ENCODE data around the gene DNAJC4.

Gene DNAJC4

DNA sequence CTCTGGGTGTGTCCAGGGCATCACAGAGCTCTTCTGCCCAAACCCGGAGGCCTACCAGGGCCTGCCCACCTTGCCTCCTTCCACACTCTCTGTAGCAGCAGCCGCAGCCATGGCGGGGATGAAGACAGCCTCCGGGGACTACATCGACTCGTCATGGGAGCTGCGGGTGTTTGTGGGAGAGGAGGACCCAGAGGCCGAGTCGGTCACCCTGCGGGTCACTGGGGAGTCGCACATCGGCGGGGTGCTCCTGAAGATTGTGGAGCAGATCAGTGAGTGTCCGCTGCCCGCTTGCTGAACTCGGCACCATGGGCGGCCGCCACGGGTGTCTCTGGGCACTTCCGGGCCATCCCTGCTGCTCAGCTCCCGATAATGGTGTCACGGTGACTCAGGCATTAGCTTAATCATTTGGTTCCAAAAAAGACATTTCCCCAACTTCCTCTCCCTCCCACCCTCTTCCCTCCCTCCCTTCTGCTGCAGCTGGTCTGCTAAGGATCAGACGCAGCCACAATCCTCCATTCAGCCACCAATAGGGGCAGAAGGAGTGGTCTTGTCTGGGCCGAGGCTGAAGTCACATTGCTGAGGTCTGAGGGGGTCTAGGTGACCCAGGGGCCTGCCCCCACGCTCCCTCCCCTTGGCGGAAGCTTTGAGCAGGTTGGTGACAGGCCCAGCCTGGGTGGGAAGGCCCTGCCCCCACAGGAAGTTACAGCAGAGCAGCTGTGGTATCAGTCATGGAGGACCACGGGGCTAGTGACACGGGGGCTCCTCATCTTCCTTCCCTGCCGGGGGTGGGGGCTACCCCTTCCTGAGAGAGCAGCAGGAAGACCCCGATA lies 22.9 kb upstream of the DNAJC4 start:
- peak; percentile 31 for DNase-seq (ENCODE audit: low read depth)
- H3K4me3 ChIP-seq (ENCODE audit: low read depth, low read length), result no peak overlapping the region

DNA sequence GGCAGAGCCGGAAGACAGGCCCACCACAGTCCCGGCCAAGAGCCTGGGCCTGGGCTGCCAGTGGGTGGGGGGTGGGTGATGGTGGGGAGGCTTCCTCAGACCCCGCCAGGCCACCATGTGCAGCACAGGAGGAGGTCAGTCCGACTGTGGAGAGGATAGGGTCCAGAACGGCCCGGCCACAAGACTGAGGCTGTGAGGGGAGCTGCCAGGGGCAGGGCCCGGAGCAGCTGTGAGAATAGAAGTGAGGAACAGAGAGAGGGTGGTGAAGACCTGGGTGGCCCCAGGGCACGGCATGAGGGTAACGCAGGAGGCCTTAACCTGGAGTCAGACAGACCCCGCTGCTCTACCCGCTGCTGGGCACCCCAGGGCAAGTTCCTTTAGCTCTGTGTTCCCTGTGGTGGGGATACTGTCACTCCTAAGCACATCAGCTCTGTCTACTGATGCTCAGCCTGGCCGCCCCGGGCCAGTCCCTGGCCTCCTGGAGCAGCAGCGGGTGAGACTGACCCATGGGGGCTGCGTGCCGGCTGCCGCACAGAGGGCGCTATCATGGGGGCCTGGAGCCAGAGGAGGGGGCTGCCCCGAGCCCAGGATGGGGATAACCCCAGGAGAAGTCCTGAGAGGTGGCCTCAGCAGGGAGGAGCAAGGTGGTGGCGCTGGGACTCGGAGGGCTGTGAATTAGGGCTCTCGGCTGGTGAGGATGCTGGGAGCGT lies 22.1 kb upstream of the DNAJC4 start:
- DNase-seq (ENCODE audit: low read depth), result no peak
- H3K4me3 ChIP-seq (ENCODE audit: low read depth, low read length), result no peak overlapping the region

DNA sequence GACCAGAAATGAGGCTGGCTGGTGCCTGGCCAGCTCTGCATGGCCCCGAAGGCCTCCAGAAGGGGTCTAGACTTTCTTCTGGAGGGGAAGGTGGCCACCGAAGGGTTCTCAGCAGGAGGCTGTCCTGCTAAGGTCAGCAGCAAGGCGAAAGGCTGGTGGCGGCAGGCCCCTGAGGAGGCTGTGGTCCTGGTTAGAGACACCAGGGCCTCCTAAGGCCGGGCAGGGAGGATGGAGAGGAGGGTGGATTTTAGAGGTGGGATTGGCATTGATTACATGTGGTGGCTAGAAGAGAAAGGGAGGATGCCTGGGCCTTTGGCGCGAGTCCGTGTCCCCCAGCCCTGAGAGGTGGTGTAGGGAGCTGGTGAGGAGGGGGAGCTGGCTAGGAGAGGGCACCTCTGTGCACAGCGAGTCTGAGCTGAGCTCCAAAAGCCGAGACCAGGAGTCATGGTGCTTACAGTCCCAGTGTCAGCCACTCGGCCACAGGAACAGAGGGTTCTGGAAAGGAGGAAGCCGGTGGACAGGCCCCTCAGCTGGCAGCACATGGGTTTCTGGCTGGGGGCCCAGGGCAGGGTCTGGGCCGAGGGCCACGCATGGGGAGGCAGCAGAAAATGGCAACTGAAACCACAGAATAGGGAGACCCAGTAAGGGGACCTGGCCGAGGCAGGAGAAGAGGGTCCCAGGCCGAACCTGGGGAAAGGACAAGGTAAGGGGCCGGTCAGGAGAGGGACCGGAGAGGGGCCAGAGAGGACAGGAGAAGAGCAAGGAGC lies 21.4 kb upstream of the DNAJC4 start:
- no peak for DNase-seq (ENCODE audit: low read depth)
- H3K4me3 ChIP-seq (ENCODE audit: low read depth, low read length), result no peak overlapping the region

DNA sequence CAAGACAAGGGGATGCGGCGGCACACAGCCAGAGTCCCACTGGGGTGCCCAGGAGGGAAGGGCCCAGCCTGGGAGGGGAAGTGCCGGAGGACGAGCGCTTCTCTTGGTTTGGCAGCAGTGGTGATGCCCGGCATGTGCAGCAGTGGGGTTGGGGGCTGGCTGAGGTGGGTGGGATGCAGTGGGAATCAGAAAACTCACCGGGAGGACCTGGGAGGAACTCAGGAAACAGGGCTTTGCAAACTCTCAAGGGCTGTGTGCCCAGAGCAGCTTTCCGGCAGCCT lies 20.8 kb upstream of the DNAJC4 start:
- no peak overlapping the region for H3K4me3 ChIP-seq (ENCODE audit: low read depth, low read length)

DNA sequence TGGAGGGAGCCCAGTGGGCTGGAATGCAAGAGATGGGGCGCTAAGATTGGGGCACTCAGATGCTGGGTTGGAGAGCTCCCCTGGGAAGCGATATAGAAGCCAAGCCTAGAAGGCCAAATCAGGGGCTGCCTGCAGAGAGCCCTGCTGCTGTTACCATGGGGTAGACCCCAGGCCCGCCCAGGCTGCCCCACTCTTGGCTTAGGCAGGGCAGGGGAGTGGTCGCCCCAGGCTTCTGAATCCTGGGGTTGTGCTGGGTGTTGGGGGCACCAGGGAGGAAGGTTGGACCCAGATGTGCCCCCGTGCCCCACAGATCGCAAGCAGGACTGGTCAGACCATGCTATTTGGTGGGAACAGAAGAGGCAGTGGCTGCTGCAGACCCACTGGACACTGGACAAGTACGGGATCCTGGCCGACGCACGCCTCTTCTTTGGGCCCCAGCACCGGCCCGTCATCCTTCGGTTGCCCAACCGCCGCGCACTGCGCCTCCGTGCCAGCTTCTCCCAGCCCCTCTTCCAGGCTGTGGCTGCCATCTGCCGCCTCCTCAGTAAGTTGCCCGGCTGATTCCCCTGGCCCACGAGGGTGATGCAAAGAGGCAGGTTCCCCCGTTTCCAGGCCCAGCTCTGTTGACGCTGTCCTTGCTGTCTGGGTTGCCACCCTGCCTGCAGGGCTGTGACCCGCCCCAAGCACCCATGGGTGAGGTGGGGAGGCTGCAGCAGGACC lies 19.9 kb upstream of the DNAJC4 start:
- DNase-seq (ENCODE audit: low read depth), result no peak
- H3K4me3 ChIP-seq (ENCODE audit: low read depth, low read length), result no peak overlapping the region

More for the DNA sequence above, 20.8 kb upstream of the DNAJC4 start:
- no peak for DNase-seq (ENCODE audit: low read depth)

- no peak for DNase-seq (ENCODE audit: low read depth)
These were observed 19.0 kb upstream of the DNAJC4 start for GRCh38 chr11:64211181-64211872.

GRCh38 chr11:64216879-64217278 lies 13.5 kb upstream of the DNAJC4 start:
- no peak overlapping the region for H3K4me3 ChIP-seq (ENCODE audit: low read depth, low read length)
- no peak for DNase-seq (ENCODE audit: low read depth)

More at GRCh38 chr11:64211181-64211872, 19.0 kb upstream of the DNAJC4 start:
- no peak overlapping the region for H3K4me3 ChIP-seq (ENCODE audit: low read depth, low read length)

- no peak overlapping the region for H3K4me3 ChIP-seq (ENCODE audit: low read depth, low read length)
- no peak for DNase-seq (ENCODE audit: low read depth)
These were observed 11.6 kb upstream of the DNAJC4 start for GRCh38 chr11:64218628-64219353.

DNA sequence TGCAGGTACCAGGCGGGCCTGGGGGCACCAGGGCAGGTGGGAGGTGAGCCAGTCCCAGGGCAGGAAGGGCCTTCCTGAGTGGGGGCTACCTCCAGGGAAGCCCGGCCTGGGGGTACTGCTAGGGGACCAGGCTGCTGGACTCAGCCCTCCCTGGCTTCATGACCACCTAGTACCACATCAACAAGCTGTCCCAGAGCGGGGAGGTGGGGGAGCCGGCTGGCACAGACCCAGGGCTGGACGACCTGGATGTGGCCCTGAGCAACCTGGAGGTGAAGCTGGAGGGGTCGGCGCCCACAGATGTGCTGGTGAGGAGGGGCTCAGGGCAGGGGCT lies 11.0 kb upstream of the DNAJC4 start:
- no peak for DNase-seq (ENCODE audit: low read depth)
- no peak overlapping the region for H3K4me3 ChIP-seq (ENCODE audit: low read depth, low read length)

- no peak for DNase-seq (ENCODE audit: low read depth)
- no peak overlapping the region for H3K4me3 ChIP-seq (ENCODE audit: low read depth, low read length)
These were observed 10.6 kb upstream of the DNAJC4 start for GRCh38 chr11:64219755-64220154.

DNA sequence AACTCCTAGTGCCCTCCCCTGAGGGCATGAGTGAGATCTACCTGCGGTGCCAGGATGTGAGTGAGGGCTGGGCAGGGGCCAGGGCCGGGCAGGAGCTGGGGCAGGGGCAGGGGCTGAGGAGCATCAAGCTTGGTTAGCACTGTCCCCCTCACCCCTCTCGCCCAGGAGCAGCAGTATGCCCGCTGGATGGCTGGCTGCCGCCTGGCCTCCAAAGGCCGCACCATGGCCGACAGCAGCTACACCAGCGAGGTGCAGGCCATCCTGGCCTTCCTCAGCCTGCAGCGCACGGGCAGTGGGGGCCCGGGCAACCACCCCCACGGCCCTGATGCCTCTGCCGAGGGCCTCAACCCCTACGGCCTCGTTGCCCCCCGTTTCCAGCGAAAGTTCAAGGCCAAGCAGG lies 10.1 kb upstream of the DNAJC4 start:
- no peak overlapping the region for H3K4me3 ChIP-seq (ENCODE audit: low read depth, low read length)
- no peak for DNase-seq (ENCODE audit: low read depth)

GRCh38 chr11:64220798-64221197 lies 9.6 kb upstream of the DNAJC4 start:
- DNase-seq (ENCODE audit: low read depth), result no peak
- H3K4me3 ChIP-seq (ENCODE audit: low read depth, low read length), result no peak overlapping the region

GRCh38 chr11:64222651-64223000 lies 7.7 kb upstream of the DNAJC4 start:
- no peak overlapping the region for H3K4me3 ChIP-seq (ENCODE audit: low read depth, low read length)
- DNase-seq (ENCODE audit: low read depth), result no peak

DNA sequence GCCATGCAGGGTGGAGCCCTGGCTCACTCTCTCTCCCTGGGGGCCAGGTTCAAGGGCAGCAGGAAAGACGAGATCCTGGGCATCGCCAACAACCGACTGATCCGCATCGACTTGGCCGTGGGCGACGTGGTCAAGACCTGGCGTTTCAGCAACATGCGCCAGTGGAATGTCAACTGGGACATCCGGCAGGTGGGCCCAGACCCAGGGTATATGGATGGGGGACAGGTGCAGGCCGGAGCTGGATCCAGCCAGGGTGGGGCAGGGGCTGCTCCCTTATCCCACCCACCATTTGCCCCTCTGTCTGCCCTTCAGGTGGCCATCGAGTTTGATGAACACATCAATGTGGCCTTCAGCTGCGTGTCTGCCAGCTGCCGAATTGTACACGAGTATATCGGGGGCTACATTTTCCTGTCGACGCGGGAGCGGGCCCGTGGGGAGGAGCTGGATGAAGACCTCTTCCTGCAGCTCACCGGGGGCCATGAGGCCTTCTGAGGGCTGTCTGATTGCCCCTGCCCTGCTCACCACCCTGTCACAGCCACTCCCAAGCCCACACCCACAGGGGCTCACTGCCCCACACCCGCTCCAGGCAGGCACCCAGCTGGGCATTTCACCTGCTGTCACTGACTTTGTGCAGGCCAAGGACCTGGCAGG lies 7.2 kb upstream of the DNAJC4 start:
- DNase-seq (ENCODE audit: low read depth), result no peak
- H3K4me3 ChIP-seq (ENCODE audit: low read depth, low read length), result no peak overlapping the region

DNA sequence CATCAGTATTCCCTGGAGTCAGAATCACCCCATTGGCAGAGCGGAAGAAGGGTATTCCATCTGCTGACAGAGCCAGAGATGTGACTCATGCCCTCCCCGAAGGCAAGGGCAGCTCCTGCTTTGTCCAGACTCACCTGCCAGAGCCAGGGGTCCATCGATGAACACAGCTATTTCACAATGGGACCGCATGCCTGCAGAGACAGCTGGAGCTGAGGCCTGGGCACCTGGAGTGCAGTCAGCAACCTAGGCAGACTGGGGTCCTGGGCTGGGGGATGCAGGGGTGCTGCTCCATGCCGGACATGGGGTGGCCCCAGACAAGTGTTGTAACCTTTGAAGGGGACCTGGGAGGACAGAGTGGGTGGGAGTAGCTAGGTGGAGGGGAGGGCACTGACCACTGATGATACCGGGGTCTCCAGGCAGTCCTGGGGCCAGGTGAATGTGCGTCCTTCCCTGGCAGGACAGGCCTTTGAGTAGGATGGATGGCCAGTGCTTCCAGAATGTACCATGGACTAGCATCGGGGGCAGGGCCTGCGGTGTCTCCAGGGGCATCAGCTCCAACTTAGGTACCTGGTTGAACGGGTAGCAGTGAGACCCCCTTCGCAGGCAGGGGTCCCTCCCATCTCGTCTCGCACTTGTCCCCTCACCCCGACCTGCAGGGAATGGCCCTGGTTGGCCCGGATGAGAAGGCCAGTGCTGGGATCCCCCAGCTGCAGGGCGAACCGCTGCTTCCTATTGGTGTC lies 6.0 kb upstream of the DNAJC4 start:
- no peak for DNase-seq (ENCODE audit: low read depth)
- H3K4me3 ChIP-seq (ENCODE audit: low read depth, low read length), result no peak overlapping the region

- DNase-seq (ENCODE audit: low read depth), result no peak
- H3K4me3 ChIP-seq (ENCODE audit: low read depth, low read length), result peak overlapping the region; percentile 74
These were observed 5.3 kb upstream of the DNAJC4 start for GRCh38 chr11:64224891-64225607.
